Measurements from ENCODE around the gene PSMD13. TPM values are rescaled to one million over a fixed set of nuclear protein-coding genes. Genes with fewer than 3 reads are reported as not detected.
"Not testable (repeated sequence)": the region's sequence is repeated elsewhere in the genome, so short reads cannot be mapped to it uniquely, and the experiment has no call there.

Gene PSMD13
- total RNA-seq, 2 experiments from 2014 or later = 235 to 239 TPM

- Mint-ChIP-seq H3K27ac (no peak overlapping the region), H3K36me3 (peaks cover 1% of the 10 kb centered on the region), H3K27me3 (no peaks in the 10 kb centered on the region), H3K4me1 (peaks cover 5% of the 10 kb centered on the region), H3K9me3 (no peaks in the 10 kb centered on the region), H3K4me3 (no peak overlapping the region)
- no peak for DNase-seq
These were observed 24.8 kb downstream of the PSMD13 start for GRCh38 chr11:261624-262023.

GRCh38 chr11:266676-267439 lies 30.1 kb downstream of the PSMD13 start:
- Mint-ChIP-seq H3K4me3 (peak overlapping the region; percentile 81), H3K36me3 (peaks cover 1% of the 10 kb centered on the region), H3K9me3 (no peaks in the 10 kb centered on the region), H3K27ac (peak overlapping the region; percentile 97), H3K4me1 (peaks cover 34% of the 10 kb centered on the region), H3K27me3 (no peaks in the 10 kb centered on the region)
- peak; percentile 32 for DNase-seq

- Mint-ChIP-seq H3K36me3 (peaks cover 1% of the 10 kb centered on the region), H3K27me3 (no peaks in the 10 kb centered on the region), H3K9me3 (no peaks in the 10 kb centered on the region), H3K4me3 (peak overlapping the region; percentile 86), H3K4me1 (peaks cover 34% of the 10 kb centered on the region), H3K27ac (peak overlapping the region; percentile 97)
- peak; percentile 58 for DNase-seq
These were observed 30.8 kb downstream of the PSMD13 start for GRCh38 chr11:267491-267994.

GRCh38 chr11:268716-269145 lies 32.0 kb downstream of the PSMD13 start:
- H3K4me1 Mint-ChIP-seq = peaks cover 34% of the 10 kb centered on the region
- peak overlapping the region; percentile 86 for H3K4me3 Mint-ChIP-seq
- peak overlapping the region; percentile 97 for H3K27ac Mint-ChIP-seq
- not testable (repeated sequence) for H3K9me3 Mint-ChIP-seq, H3K36me3 Mint-ChIP-seq, H3K27me3 Mint-ChIP-seq
- peak; percentile 54 for DNase-seq

- Mint-ChIP-seq H3K27ac (peak overlapping the region; percentile 97), H3K4me3 (peak overlapping the region; percentile 86), H3K36me3 (peaks cover 1% of the 10 kb centered on the region), H3K4me1 (peaks cover 31% of the 10 kb centered on the region), H3K9me3 (no peaks in the 10 kb centered on the region), H3K27me3 (no peaks in the 10 kb centered on the region)
- DNase-seq = peak; percentile 54
These were observed 32.5 kb downstream of the PSMD13 start for GRCh38 chr11:269146-269890.

GRCh38 chr11:270451-271318 lies 33.9 kb downstream of the PSMD13 start:
- Mint-ChIP-seq H3K4me3 (no peak overlapping the region), H3K27ac (peak overlapping the region; percentile 63), H3K9me3 (no peaks in the 10 kb centered on the region), H3K4me1 (peaks cover 34% of the 10 kb centered on the region), H3K36me3 (no peaks in the 10 kb centered on the region), H3K27me3 (no peaks in the 10 kb centered on the region)
- no peak for DNase-seq

GRCh38 chr11:271319-271715 lies 34.5 kb downstream of the PSMD13 start:
- Mint-ChIP-seq H3K27ac (no peak overlapping the region), H3K4me1 (peaks cover 34% of the 10 kb centered on the region), H3K36me3 (peaks cover 2% of the 10 kb centered on the region), H3K27me3 (no peaks in the 10 kb centered on the region), H3K4me3 (no peak overlapping the region), H3K9me3 (peaks cover 5% of the 10 kb centered on the region)
- DNase-seq = no peak

- no peak overlapping the region for H3K4me3 Mint-ChIP-seq
- peaks cover 28% of the 10 kb centered on the region for H3K4me1 Mint-ChIP-seq
- H3K36me3 Mint-ChIP-seq = peaks cover 12% of the 10 kb centered on the region
- H3K27me3 Mint-ChIP-seq = no peaks in the 10 kb centered on the region
- DNase-seq = no peak
- H3K9me3 Mint-ChIP-seq = peaks cover 10% of the 10 kb centered on the region
- no peak overlapping the region for H3K27ac Mint-ChIP-seq
These were observed 35.6 kb downstream of the PSMD13 start for GRCh38 chr11:272195-272930.

- Mint-ChIP-seq H3K4me3 (no peak overlapping the region), H3K27me3 (no peaks in the 10 kb centered on the region), H3K4me1 (peaks cover 30% of the 10 kb centered on the region), H3K27ac (no peak overlapping the region), H3K9me3 (peaks cover 14% of the 10 kb centered on the region), H3K36me3 (peaks cover 17% of the 10 kb centered on the region)
- no peak for DNase-seq
These were observed 36.1 kb downstream of the PSMD13 start for GRCh38 chr11:272931-273198.

- Mint-ChIP-seq H3K4me3 (no peak overlapping the region), H3K27me3 (peaks cover 8% of the 10 kb centered on the region), H3K4me1 (peaks cover 19% of the 10 kb centered on the region), H3K27ac (no peak overlapping the region), H3K9me3 (peaks cover 16% of the 10 kb centered on the region), H3K36me3 (peaks cover 25% of the 10 kb centered on the region)
- no peak for DNase-seq
These were observed 39.4 kb downstream of the PSMD13 start for GRCh38 chr11:276219-276618.

GRCh38 chr11:278001-278951 lies 41.5 kb downstream of the PSMD13 start, which contains the start of gene NLRP6:
TSS of gene NLRP6 (plus strand) at chr11:278407. CDS start at chr11:278570, 163 bp downstream.
- peaks cover 35% of the 10 kb centered on the region for H3K4me1 Mint-ChIP-seq
- H3K36me3 Mint-ChIP-seq = peaks cover 36% of the 10 kb centered on the region
- peaks cover 21% of the 10 kb centered on the region for H3K27me3 Mint-ChIP-seq

GRCh38 chr11:279040-279965 lies 42.5 kb downstream of the PSMD13 start:
- Mint-ChIP-seq H3K4me1 (peaks cover 39% of the 10 kb centered on the region), H3K4me3 (peak overlapping the region; percentile 89), H3K27ac (peak overlapping the region; percentile 90), H3K27me3 (peaks cover 21% of the 10 kb centered on the region), H3K9me3 (peaks cover 16% of the 10 kb centered on the region), H3K36me3 (peaks cover 36% of the 10 kb centered on the region)
- DNase-seq = no peak

More at GRCh38 chr11:278001-278951, 41.5 kb downstream of the PSMD13 start, which contains the start of gene NLRP6:
- no peak for DNase-seq
- Mint-ChIP-seq H3K27ac (peak within 1 kb of the TSS; percentile 90), H3K4me3 (peak within 1 kb of the TSS; percentile 89), H3K9me3 (peaks cover 16% of the 10 kb centered on the region)
